ENCODE data around the gene OBSCN.

- no peak for TF ChIP-seq EZH2 (IDR thresholded peaks at IDR 0.05; ENCODE audit: insufficient read depth, poor library complexity, severe bottlenecking)
- TF ChIP-seq EZH2phosphoT487 (IDR thresholded peaks at IDR 0.05; ENCODE audit: insufficient read depth, low read depth): no peak
Measured at GRCh38 chr1:228411548-228412430, 203.9 kb downstream of the OBSCN start.
